ENCODE results near the gene ZDHHC15.
"Not testable (repeated sequence)": the region's sequence is repeated elsewhere in the genome, so short reads cannot be mapped to it uniquely, and the experiment has no call there.

ZDHHC15 gene, protein sequence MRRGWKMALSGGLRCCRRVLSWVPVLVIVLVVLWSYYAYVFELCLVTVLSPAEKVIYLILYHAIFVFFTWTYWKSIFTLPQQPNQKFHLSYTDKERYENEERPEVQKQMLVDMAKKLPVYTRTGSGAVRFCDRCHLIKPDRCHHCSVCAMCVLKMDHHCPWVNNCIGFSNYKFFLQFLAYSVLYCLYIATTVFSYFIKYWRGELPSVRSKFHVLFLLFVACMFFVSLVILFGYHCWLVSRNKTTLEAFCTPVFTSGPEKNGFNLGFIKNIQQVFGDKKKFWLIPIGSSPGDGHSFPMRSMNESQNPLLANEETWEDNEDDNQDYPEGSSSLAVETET

DNA sequence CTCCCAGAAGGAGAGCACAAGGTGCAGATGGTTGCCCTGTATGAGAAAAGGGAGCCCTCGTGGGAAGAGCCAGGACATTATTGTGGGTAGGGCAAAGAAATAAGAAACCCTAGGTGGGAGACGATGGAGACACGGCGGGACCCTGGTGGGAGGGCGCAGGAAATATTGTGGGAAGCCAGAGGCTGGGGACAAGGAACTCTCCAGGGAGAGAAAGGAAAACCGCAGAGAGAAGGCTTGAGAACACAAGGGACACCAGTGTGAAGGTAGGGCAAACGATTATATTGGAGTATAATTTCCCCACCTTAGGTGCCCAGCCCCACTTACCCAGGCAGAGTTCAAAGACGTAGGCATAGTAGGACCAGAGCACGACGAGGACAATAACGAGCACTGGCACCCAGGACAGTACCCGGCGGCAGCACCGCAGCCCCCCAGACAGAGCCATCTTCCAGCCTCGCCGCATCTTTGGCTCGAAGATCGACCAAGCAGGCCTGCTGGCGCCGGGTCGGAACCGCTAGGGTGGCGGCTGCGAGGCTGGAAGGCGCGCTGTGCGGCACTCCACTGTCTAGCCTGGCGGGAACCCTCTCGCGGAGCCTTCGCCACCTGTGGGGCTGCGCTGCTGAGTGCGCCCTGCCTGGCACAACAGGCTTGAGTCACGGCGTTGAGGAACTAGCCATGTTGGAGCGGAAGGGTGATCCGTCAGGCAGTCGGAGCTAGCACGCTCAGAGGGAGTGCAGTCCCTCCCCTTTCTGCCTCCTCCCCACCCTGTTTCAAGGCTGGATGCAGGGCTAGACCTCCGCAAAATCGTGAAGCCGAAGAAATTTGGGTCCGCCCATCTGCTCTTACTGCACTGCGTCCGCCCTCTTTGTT lies at the start of gene ZDHHC15:
Gene ZDHHC15 (minus strand): TSS at position 473 of the 867 bp plus-strand sequence. CDS start 13 bp downstream, at position 460.
- peaks cover 4% of the 10 kb centered on the region; the same call in 1 of the 2 replicates for H3K9me3 ChIP-seq (ENCODE audit: control insufficient read depth, insufficient read depth, low read depth, low read length)
- no peaks in the 10 kb centered on the region for H3K36me3 ChIP-seq (ENCODE audit: control insufficient read depth in 2 of 2, insufficient read depth in 1 of 2, low read length in 2 of 2)
- no peak within 1 kb of the TSS for H3K4me3 ChIP-seq (ENCODE audit: low read depth, low read length)
- CTCF ChIA-PET: no interaction called here
- no peak within 1 kb of the TSS for H3K27ac ChIP-seq (ENCODE audit: extremely low read depth, low read depth, low read length)
- POLR2A ChIA-PET: no interaction called here
- TF ChIP-seq ZEB2 (tag by site-specific recombination; IDR thresholded peaks at IDR 0.05) (no peak), ZNF140 (tag by site-specific recombination; IDR thresholded peaks at IDR 0.05) (no peak), ZNF174 (tag by site-specific recombination; IDR thresholded peaks at IDR 0.05) (no peak), WT1 (tag by site-specific recombination; IDR thresholded peaks at IDR 0.05) (no peak)
- TF ChIP-seq, protein P1, sequence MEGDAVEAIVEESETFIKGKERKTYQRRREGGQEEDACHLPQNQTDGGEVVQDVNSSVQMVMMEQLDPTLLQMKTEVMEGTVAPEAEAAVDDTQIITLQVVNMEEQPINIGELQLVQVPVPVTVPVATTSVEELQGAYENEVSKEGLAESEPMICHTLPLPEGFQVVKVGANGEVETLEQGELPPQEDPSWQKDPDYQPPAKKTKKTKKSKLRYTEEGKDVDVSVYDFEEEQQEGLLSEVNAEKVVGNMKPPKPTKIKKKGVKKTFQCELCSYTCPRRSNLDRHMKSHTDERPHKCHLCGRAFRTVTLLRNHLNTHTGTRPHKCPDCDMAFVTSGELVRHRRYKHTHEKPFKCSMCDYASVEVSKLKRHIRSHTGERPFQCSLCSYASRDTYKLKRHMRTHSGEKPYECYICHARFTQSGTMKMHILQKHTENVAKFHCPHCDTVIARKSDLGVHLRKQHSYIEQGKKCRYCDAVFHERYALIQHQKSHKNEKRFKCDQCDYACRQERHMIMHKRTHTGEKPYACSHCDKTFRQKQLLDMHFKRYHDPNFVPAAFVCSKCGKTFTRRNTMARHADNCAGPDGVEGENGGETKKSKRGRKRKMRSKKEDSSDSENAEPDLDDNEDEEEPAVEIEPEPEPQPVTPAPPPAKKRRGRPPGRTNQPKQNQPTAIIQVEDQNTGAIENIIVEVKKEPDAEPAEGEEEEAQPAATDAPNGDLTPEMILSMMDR (tag by site-specific recombination; IDR thresholded peaks at IDR 0.05): no peak
- TF ChIP-seq, protein P2, sequence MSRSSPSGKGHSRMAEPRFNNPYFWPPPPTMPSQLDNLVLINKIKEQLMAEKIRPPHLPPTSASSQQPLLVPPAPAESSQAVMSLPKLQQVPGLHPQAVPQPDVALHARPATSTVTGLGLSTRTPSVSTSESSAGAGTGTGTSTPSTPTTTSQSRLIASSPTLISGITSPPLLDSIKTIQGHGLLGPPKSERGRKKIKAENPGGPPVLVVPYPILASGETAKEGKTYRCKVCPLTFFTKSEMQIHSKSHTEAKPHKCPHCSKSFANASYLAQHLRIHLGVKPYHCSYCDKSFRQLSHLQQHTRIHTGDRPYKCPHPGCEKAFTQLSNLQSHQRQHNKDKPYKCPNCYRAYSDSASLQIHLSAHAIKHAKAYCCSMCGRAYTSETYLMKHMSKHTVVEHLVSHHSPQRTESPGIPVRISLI (tag by site-specific recombination; IDR thresholded peaks at IDR 0.05): no peak
- H3K4me1 ChIP-seq (ENCODE audit: control insufficient read depth, insufficient read depth, low read length): no peaks in the 10 kb centered on the region

DNA sequence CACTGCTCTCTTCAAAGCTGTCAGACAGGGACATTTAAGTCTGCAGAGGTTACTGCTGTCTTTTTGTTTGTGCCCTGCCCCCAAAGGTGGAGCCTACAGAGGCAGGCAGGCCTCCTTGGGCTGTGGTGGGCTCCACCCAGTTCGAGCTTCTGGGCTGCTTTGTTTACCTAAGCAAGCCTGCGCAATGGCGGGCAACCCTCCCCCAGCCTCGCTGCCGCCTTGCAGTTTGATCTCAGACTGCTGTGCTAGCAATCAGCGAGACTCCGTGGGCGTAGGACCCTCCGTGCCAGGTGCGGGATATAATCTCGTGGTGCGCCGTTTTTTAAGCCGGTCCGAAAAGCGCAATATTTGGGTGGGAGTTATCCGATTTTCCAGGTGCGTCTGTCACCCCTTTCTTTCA lies 37.7 kb upstream of the ZDHHC15 start:
- H3K4me3 ChIP-seq (ENCODE audit: low read depth, low read length); H3K9me3 ChIP-seq (ENCODE audit: control insufficient read depth, insufficient read depth, low read depth, low read length); H3K4me1 ChIP-seq (ENCODE audit: control insufficient read depth, insufficient read depth, low read length); POLR2A ChIA-PET; CTCF ChIA-PET; H3K36me3 ChIP-seq (ENCODE audit: control insufficient read depth in 2 of 2, insufficient read depth in 1 of 2, low read length in 2 of 2); H3K27ac ChIP-seq (ENCODE audit: extremely low read depth, low read depth, low read length): not testable (repeated sequence)

DNA sequence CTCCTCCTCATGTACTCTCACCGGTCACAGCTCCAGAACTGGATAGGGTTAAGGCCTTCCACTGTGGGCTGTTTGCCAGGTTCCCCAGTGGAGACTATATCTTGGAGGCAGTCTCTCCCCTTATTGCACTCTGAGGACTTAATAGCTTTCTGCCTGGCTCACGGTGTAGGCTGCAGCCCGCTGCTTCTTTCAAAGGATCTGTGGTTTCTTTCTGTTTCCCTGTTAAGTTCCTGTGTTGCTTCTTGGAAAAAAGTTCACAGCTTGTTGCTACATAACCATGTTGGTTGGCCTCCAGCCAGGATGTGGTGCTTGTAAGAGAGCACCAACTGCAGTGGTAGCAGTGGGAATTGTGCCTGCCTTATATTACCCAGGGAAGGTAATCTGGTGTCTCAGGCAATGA lies 24.9 kb upstream of the ZDHHC15 start:
- TF ChIP-seq ZFP41 (tag by site-specific recombination; IDR thresholded peaks at IDR 0.05; ENCODE audit: borderline replicate concordance) (no peak), TCF7L2 (IDR thresholded peaks at IDR 0.05; ENCODE audit: borderline replicate concordance, low read depth, low read length) (no peak), ZNF48 (tag by site-specific recombination; IDR thresholded peaks at IDR 0.05) (no peak), SETDB1 (IDR thresholded peaks at IDR 0.05; ENCODE audit: insufficient read length, low read length) (no peak), ZFP3 (tag by site-specific recombination; IDR thresholded peaks at IDR 0.05; ENCODE audit: low read depth) (no peak), MYNN (tag by site-specific recombination; IDR thresholded peaks at IDR 0.05; ENCODE audit: borderline replicate concordance) (no peak), SCRT1 (tag by site-specific recombination; IDR thresholded peaks at IDR 0.05; ENCODE audit: borderline replicate concordance) (no peak), KLF1 (tag by site-specific recombination; IDR thresholded peaks at IDR 0.05) (no peak), ZBTB21 (tag by site-specific recombination; IDR thresholded peaks at IDR 0.05) (no peak), GLI4 (tag by site-specific recombination; IDR thresholded peaks at IDR 0.05) (no peak), ZNF707 (tag by site-specific recombination; IDR thresholded peaks at IDR 0.05) (no peak), SP2 (tag by site-specific recombination; IDR thresholded peaks at IDR 0.05) (no peak), ZNF621 (tag by site-specific recombination; IDR thresholded peaks at IDR 0.05) (no peak), ZNF274 (IDR thresholded peaks at IDR 0.05; ENCODE audit: low read length) (no peak), ZNF274 (tag by site-specific recombination; IDR thresholded peaks at IDR 0.05; ENCODE audit: borderline replicate concordance) (no peak), GLI2 (tag by site-specific recombination; IDR thresholded peaks at IDR 0.05; ENCODE audit: borderline replicate concordance, low read depth) (no peak)
- TF ChIP-seq, protein P3, sequence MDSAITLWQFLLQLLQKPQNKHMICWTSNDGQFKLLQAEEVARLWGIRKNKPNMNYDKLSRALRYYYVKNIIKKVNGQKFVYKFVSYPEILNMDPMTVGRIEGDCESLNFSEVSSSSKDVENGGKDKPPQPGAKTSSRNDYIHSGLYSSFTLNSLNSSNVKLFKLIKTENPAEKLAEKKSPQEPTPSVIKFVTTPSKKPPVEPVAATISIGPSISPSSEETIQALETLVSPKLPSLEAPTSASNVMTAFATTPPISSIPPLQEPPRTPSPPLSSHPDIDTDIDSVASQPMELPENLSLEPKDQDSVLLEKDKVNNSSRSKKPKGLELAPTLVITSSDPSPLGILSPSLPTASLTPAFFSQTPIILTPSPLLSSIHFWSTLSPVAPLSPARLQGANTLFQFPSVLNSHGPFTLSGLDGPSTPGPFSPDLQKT (IDR thresholded peaks at IDR 0.05; ENCODE audit: borderline replicate concordance, low read depth, low read length): no peak
- TF ChIP-seq, protein P4, sequence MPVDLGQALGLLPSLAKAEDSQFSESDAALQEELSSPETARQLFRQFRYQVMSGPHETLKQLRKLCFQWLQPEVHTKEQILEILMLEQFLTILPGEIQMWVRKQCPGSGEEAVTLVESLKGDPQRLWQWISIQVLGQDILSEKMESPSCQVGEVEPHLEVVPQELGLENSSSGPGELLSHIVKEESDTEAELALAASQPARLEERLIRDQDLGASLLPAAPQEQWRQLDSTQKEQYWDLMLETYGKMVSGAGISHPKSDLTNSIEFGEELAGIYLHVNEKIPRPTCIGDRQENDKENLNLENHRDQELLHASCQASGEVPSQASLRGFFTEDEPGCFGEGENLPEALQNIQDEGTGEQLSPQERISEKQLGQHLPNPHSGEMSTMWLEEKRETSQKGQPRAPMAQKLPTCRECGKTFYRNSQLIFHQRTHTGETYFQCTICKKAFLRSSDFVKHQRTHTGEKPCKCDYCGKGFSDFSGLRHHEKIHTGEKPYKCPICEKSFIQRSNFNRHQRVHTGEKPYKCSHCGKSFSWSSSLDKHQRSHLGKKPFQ (tag by site-specific recombination; IDR thresholded peaks at IDR 0.05): no peak
- H3K4me1 ChIP-seq (ENCODE audit: control insufficient read depth, insufficient read depth, low read length): no peaks in the 10 kb centered on the region
- no peaks in the 10 kb centered on the region for H3K36me3 ChIP-seq (ENCODE audit: control insufficient read depth in 2 of 2, insufficient read depth in 1 of 2, low read length in 2 of 2)
- H3K9me3 ChIP-seq (ENCODE audit: control insufficient read depth, insufficient read depth, low read depth, low read length): no peaks in the 10 kb centered on the region
- no peak overlapping the region for H3K27ac ChIP-seq (ENCODE audit: extremely low read depth, low read depth, low read length)
- ChIA-PET POLR2A (no interaction called here), CTCF (no interaction called here)
- H3K4me3 ChIP-seq (ENCODE audit: low read depth, low read length): no peak overlapping the region

Measured in HEK293 (cell line).